ENCODE measurements around the gene RHEB. TPM values are rescaled to one million over a fixed set of nuclear protein-coding genes. Genes with fewer than 3 reads are reported as not detected.
A peak's percentile ranks its signal among the peaks of the same experiment; 100 is the strongest.
"Not testable (repeated sequence)": the region's sequence is repeated elsewhere in the genome, so short reads cannot be mapped to it uniquely, and the experiment has no call there.

The RHEB gene
- total and polyA plus RNA-seq, 2 donors (not counting 3 experiments of a cell fraction or from before 2014, with no cell fraction given): 59.4 to 108 TPM

DNA sequence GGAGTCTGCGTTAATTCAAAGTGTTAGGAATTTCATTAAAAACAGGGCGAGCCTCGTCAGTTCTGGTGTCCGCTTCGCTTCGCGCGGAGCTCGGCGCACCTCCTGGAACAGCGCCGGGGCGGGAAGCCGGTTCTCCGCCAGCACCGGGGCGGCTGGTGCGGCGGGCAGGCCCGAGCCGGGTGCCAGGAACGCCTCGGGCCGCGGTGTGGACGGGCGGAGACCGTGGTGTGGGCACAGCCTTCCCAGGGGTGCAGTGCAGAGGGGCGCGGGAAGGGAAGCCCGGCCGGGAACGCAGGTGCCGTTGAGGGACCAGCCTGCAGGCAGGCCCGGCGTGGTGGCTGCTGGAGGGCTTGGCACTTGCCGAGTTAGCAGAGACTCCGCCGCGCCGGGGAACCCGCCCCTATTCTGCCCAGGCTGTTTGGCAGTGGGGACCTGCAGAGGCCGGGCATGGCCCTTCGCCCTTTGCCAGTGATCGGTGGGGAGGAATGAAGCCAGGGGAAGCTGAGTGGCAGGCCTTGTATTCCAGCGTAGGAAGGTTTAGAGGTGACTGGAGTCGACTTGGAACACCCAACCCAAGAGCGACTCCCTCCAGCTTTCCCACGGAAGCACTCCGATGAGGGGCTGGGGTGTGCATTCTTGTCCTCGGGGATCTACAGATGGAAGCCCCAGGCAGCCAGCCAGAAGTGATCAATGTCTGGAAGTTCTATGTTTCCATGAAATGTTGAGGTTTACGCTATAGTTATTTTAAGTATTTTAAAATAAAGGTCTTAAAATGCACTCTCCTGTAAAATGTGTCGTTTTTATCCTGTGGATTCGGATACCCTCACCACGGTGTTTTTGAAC, 945 bp upstream of the RHEB start:
- Histone ChIP-seq H3K4me2 (ENCODE audit: insufficient read depth, low read length) (peak overlapping the region; percentile 63), H3K36me3 (ENCODE audit: control insufficient read depth in 2 of 2, extremely low read depth in 1 of 2, insufficient read depth in 2 of 2, low read length in 2 of 2) (no peaks in the 10 kb centered on the region), H3K9ac (replicated peaks; ENCODE audit: extremely low read depth, insufficient read depth, low read length) (peak overlapping the region; percentile 73), H4K20me1 (replicated peaks; ENCODE audit: control insufficient read depth, extremely low read depth, insufficient read depth, low read length) (peaks cover 3% of the 10 kb centered on the region), H3K9me1 (replicated peaks; ENCODE audit: control insufficient read depth, extremely low read depth, insufficient read depth, low read length) (no peaks in the 10 kb centered on the region), H3K4me1 (ENCODE audit: control insufficient read depth, extremely low read depth, insufficient read depth, low read length) (peaks cover 15% of the 10 kb centered on the region), H2AFZ (ENCODE audit: low read depth, low read length) (peak overlapping the region; percentile 83), H3K27me3 (ENCODE audit: control insufficient read depth in 2 of 2, insufficient read depth in 2 of 2, low read length in 2 of 2) (peaks cover 0 to 2% of the 10 kb centered on the region in 2 experiments), H3K9me3 (replicated peaks; ENCODE audit: control insufficient read depth, insufficient read depth, low read length) (no peaks in the 10 kb centered on the region), H3K27ac (ENCODE audit: insufficient read depth, low read depth, low read length) (peak overlapping the region; percentile 84), H3K79me2 (ENCODE audit: control insufficient read depth, insufficient read depth, low read length) (peaks cover 35% of the 10 kb centered on the region), H3K4me3 (replicated peaks in 1 of 3; ENCODE audit: insufficient read depth in 1 of 3, low read depth in 1 of 3, low read length in 3 of 3) (peak overlapping the region; percentile 3 to 50 (median 46))
- BruUV-seq (replicated peaks): no TSS peak
- dilution Hi-C loops (cut with MboI; ENCODE audit: extremely low pct_ligation_motif_present, low sequenced_read_pairs): no loop called here
- intact Hi-C loops (cut with micrococcal nuclease): loop anchor here (1.0 to 2.0 kb wide), 4 partner anchors 72 to 234 kb away; no protein-coding TSS in a partner anchor
- DNase-seq (ENCODE audit: low read depth, low spot score) (no peak), FAIRE-seq (peak; percentile 66)
- CTCF ChIA-PET: interaction anchor here (1.0 to 1.9 kb wide), 9 partner anchors 11 to 239 kb away, joined by 3 to 8 read pairs (median 3); no protein-coding TSS in a partner anchor
- peak; percentile 5 for TF ChIP-seq POLR2AphosphoS5 (IDR thresholded peaks at IDR 0.05; ENCODE audit: insufficient read depth, low read depth, low read length)
- no peak for TF ChIP-seq MAX (IDR thresholded peaks at IDR 0.05; ENCODE audit: insufficient read depth, insufficient read length)
- no peak for TF ChIP-seq GATA2 (IDR thresholded peaks at IDR 0.05; ENCODE audit: insufficient read depth, insufficient read length, low read depth, low read length)
- TF ChIP-seq EZH2 (IDR thresholded peaks at IDR 0.05; ENCODE audit: borderline replicate concordance, low read depth, low read length, severe bottlenecking): no peak
- no peak for TF ChIP-seq JUN (IDR thresholded peaks at IDR 0.05; ENCODE audit: borderline replicate concordance, insufficient read depth, insufficient read length, low read depth)
- no peak for TF ChIP-seq FOS (IDR thresholded peaks at IDR 0.05; ENCODE audit: borderline replicate concordance, insufficient read depth, low read length)
- POLR2A ChIA-PET: interaction anchor here (0.6 to 1.0 kb wide), 2 partner anchors 36 to 152 kb away, joined by 3 read pairs; no protein-coding TSS in a partner anchor

DNA sequence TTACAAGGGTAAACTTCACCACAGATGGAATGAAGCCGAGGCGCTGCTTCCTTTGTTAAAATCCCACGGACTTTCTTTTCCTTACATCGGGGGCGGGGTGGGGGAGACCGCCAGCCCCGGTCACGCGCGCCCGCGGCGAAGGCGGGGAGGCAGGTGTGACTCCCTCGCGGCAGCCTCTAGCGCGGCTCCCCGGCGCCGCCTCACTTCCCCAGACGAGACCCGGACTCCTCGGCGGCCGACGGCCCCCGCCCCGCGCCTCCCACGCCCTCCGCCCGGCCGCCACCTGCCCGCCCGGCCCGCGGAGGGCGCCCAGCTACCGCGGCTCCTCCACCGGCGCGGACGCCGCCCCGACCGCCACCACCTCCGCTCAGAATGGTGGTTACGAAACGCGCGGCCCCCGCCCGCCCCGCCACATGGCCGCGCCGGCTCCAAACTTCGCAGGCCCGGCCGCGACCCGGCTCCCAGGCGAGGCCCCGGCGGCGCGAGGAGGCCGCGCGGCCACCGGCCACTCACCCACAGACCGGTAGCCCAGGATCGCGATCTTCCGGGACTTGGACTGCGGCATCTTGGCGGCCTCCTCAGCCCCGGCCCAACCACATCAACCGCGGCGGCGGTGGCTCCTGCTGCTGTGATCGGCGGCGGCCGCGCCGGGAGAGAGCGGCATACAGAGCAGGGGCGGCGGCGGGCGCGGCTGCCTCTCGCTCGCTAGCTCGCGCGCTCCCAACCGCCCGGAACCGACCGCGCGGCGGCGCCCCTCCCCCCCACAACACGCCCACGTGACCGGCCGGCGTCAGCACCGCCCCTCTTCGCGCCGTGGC, 539 bp downstream of the RHEB start:
- BruUV-seq (replicated peaks); H3K9me1 ChIP-seq (replicated peaks; ENCODE audit: control insufficient read depth, extremely low read depth, insufficient read depth, low read length); dilution Hi-C loops (cut with MboI; ENCODE audit: extremely low pct_ligation_motif_present, low sequenced_read_pairs); H3K9me3 ChIP-seq (replicated peaks; ENCODE audit: control insufficient read depth, insufficient read depth, low read length); H4K20me1 ChIP-seq (replicated peaks; ENCODE audit: control insufficient read depth, extremely low read depth, insufficient read depth, low read length); FAIRE-seq; H3K36me3 ChIP-seq (ENCODE audit: control insufficient read depth in 2 of 2, extremely low read depth in 1 of 2, insufficient read depth in 2 of 2, low read length in 2 of 2); H2AFZ ChIP-seq (ENCODE audit: low read depth, low read length); H3K27me3 ChIP-seq (ENCODE audit: control insufficient read depth in 2 of 2, insufficient read depth in 2 of 2, low read length in 2 of 2): not testable (repeated sequence)
- Histone ChIP-seq H3K79me2 (ENCODE audit: control insufficient read depth, insufficient read depth, low read length) (peaks cover 50% of the 10 kb centered on the region), H3K27ac (ENCODE audit: insufficient read depth, low read depth, low read length) (peak overlapping the region; percentile 86), H3K4me3 (replicated peaks in 1 of 3; ENCODE audit: insufficient read depth in 1 of 3, low read depth in 1 of 3, low read length in 3 of 3) (peak overlapping the region; percentile 75 to 96 (median 94)), H3K4me2 (ENCODE audit: insufficient read depth, low read length) (peak overlapping the region; percentile 81), H3K4me1 (ENCODE audit: control insufficient read depth, extremely low read depth, insufficient read depth, low read length) (peaks cover 15% of the 10 kb centered on the region), H3K9ac (replicated peaks; ENCODE audit: extremely low read depth, insufficient read depth, low read length) (peak overlapping the region; percentile 99)
- POLR2A ChIA-PET: interaction anchor here (1.5 kb wide), 1 partner anchor 19 kb away, joined by 5 read pairs; no protein-coding TSS in a partner anchor
- DNase-seq (ENCODE audit: low read depth, low spot score): peak; percentile 41
- CTCF ChIA-PET: interaction anchor here (1.0 to 1.9 kb wide), 9 partner anchors 10 to 241 kb away, joined by 3 to 8 read pairs (median 4); no protein-coding TSS in a partner anchor
- intact Hi-C loops (cut with micrococcal nuclease): loop anchor here (1.0 to 2.0 kb wide), 5 partner anchors 34 to 209 kb away; no protein-coding TSS in a partner anchor

Measured in endothelial cell of umbilical vein (primary cell).